WTC11 (cell line): Measurements from ENCODE around the gene KLHDC4. TPM values are rescaled to one million over a fixed set of nuclear protein-coding genes. Genes with fewer than 3 reads are reported as not detected.

ENCODE experiments used
- ATAC-seq: fragments of 200-7000 bp; cut with Tn5 transposase; 2 replicates; pipeline ENCODE4 v1.10.0; 2021; ENCODE audit warnings: mild to moderate bottlenecking, moderate library complexity
- CTCF ChIA-PET: fragments of 300-600 bp; sonication (Branson Sonifier 250); formaldehyde crosslinking; loops from one replicate; lab custom pipeline; 2021; ENCODE audit warnings: antibody characterized with exemption; lab: Charles Lee
- POLR2A ChIA-PET: fragments of 350-600 bp; sonication (Branson Sonifier 250); formaldehyde crosslinking; loops from one replicate; lab custom pipeline; 2021; ENCODE audit warnings: antibody characterized with exemption; lab: Charles Lee
- DNase-seq: peaks from one replicate; pipeline ENCODE4 v3.0.0; 2021; ENCODE audit warnings: low spot score
- H3K27ac Mint-ChIP-seq: 2 replicates; pipeline ENCODE4 v1.8.0; 2021; ENCODE audit warnings: mixed read lengths
- H3K27me3 Mint-ChIP-seq: 2 replicates; pipeline ENCODE4 v1.8.0; 2021; ENCODE audit warnings: low read depth, mild to moderate bottlenecking, moderate library complexity, mixed read lengths
- H3K36me3 Mint-ChIP-seq: 2 replicates; pipeline ENCODE4 v1.8.0; 2021; ENCODE audit warnings: mixed read lengths
- H3K4me1 Mint-ChIP-seq: 2 replicates; pipeline ENCODE4 v1.8.0; 2022; ENCODE audit warnings: mixed read lengths
- H3K4me3 Mint-ChIP-seq: 2 replicates; pipeline ENCODE4 v1.8.0; 2021; ENCODE audit warnings: mild to moderate bottlenecking, moderate library complexity, mixed read lengths
- H3K9me3 Mint-ChIP-seq: 2 replicates; pipeline ENCODE4 v1.8.0; 2021; ENCODE audit warnings: mixed read lengths
- FOXP1 ChIP-seq: sonication (generic); formaldehyde crosslinking; IDR thresholded peaks from 2 replicates; pipeline ENCODE4 v1.8.0; 2022; ENCODE audit warnings: missing genetic modification reagents, mild to moderate bottlenecking, moderate library complexity, borderline replicate concordance
- MXD4 ChIP-seq: fragments of 250-450 bp; sonication (Bioruptor Pico); IDR thresholded peaks from 2 replicates; pipeline ENCODE4 v1.8.0; 2021; ENCODE audit warnings: mild to moderate bottlenecking, moderate library complexity, borderline replicate concordance
- RORB ChIP-seq: fragments of 250-450 bp; sonication (Bioruptor Pico); IDR thresholded peaks from 2 replicates; pipeline ENCODE4 v1.9.0; 2021; ENCODE audit warnings: mild to moderate bottlenecking
- SMAD3 ChIP-seq: sonication (generic); formaldehyde crosslinking; IDR thresholded peaks from 2 replicates; pipeline ENCODE4 v1.8.0; 2022; ENCODE audit warnings: missing genetic modification reagents, mild to moderate bottlenecking, borderline replicate concordance
- SOX15 ChIP-seq: fragments of 250-450 bp; sonication (Bioruptor Pico); IDR thresholded peaks from 2 replicates; pipeline ENCODE4 v1.9.0; 2021; ENCODE audit warnings: mild to moderate bottlenecking
- TCF7 ChIP-seq: sonication (generic); formaldehyde crosslinking; IDR thresholded peaks from 2 replicates; pipeline ENCODE4 v1.8.0; 2022; ENCODE audit warnings: mild to moderate bottlenecking, low read depth, missing genetic modification reagents, moderate library complexity
- TEAD1 ChIP-seq: sonication (generic); formaldehyde crosslinking; IDR thresholded peaks from 2 replicates; pipeline ENCODE4 v1.8.0; 2022; ENCODE audit warnings: mild to moderate bottlenecking, missing genetic modification reagents
- ZNF219 ChIP-seq: sonication (generic); formaldehyde crosslinking; IDR thresholded peaks from 2 replicates; pipeline ENCODE4 v1.8.0; 2023; ENCODE audit warnings: missing genetic modification reagents, mild to moderate bottlenecking, borderline replicate concordance
- ZNF671 ChIP-seq: fragments of 250-450 bp; sonication (Bioruptor Pico); IDR thresholded peaks from 2 replicates; pipeline ENCODE4 v1.8.0; 2021; ENCODE audit warnings: mild to moderate bottlenecking
- total RNA-seq: library from RNA; stranded (reverse); gene quantifications from 3 replicates; pipeline ENCODE4 v1.2.3, GENCODE V29; 2021
- TF ChIP-seq, protein P1 (sequence below): sonication (generic); formaldehyde crosslinking; IDR thresholded peaks from 2 replicates; pipeline ENCODE4 v1.8.1; 2023; ENCODE audit warnings: mild to moderate bottlenecking, missing genetic modification reagents, moderate library complexity
- TF ChIP-seq, protein P2 (sequence below): sonication (generic); formaldehyde crosslinking; IDR thresholded peaks from 2 replicates; pipeline ENCODE4 v1.8.0; 2022; ENCODE audit warnings: mild to moderate bottlenecking, missing genetic modification reagents
- TF ChIP-seq, protein P3 (sequence below): sonication (generic); formaldehyde crosslinking; IDR thresholded peaks from 2 replicates; pipeline ENCODE4 v1.8.1; 2023; ENCODE audit warnings: mild to moderate bottlenecking, missing genetic modification reagents, borderline replicate concordance
- TF ChIP-seq, protein P4 (sequence below): sonication (generic); formaldehyde crosslinking; IDR thresholded peaks from 2 replicates; pipeline ENCODE4 v1.8.1; 2023; ENCODE audit warnings: mild to moderate bottlenecking, moderate library complexity, missing genetic modification reagents
- TF ChIP-seq, protein P5 (sequence below): sonication (generic); formaldehyde crosslinking; IDR thresholded peaks from 2 replicates; pipeline ENCODE4 v1.8.1; 2022; ENCODE audit warnings: low read depth, mild to moderate bottlenecking, moderate library complexity, missing genetic modification reagents, borderline replicate concordance
- TF ChIP-seq, protein P6 (sequence below): fragments of 250-450 bp; sonication (Bioruptor Pico); IDR thresholded peaks from 2 replicates; pipeline ENCODE4 v1.9.0; 2021; ENCODE audit warnings: mild to moderate bottlenecking

KLHDC4 gene
- total RNA-seq, 1 experiment from 2014 or later, result 63.6 TPM

DNA sequence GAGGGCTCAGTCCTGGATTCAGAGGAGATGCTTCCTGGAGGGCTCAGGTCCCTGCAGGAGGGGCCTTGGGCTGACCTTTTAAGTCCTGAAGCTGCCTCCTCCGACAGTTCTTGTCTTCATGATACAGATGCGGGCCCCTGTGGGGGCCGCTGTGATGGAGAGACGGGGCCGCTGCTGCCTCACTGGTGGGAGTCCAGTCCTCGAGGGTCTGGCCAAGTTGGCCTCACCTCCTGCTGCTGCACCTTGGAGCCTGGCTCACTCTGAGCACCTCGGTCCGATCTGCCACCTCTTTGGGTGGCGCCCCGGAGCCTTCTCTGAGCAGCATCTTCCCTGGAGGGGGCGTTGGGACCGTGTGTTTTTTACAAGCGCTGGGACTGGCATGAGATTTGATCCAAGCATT, 79.1 kb downstream of the KLHDC4 start:
- DNase-seq (no peak), ATAC-seq (no peak)
- Mint-ChIP-seq H3K27me3 (no peaks in the 10 kb centered on the region), H3K9me3 (no peaks in the 10 kb centered on the region), H3K36me3 (no peaks in the 10 kb centered on the region; the same call in 1 of the 2 replicates), H3K4me3 (no peak overlapping the region), H3K4me1 (no peaks in the 10 kb centered on the region), H3K27ac (no peak overlapping the region)
- TF ChIP-seq, protein P1, sequence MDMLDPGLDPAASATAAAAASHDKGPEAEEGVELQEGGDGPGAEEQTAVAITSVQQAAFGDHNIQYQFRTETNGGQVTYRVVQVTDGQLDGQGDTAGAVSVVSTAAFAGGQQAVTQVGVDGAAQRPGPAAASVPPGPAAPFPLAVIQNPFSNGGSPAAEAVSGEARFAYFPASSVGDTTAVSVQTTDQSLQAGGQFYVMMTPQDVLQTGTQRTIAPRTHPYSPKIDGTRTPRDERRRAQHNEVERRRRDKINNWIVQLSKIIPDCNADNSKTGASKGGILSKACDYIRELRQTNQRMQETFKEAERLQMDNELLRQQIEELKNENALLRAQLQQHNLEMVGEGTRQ (CRISPR knock-in tag), result no peak
- TF ChIP-seq MXD4, result no peak
- TF ChIP-seq SOX15 (CRISPR knock-in tag), result no peak
- no peak for TF ChIP-seq RORB (CRISPR knock-in tag)
- TF ChIP-seq, protein P2, sequence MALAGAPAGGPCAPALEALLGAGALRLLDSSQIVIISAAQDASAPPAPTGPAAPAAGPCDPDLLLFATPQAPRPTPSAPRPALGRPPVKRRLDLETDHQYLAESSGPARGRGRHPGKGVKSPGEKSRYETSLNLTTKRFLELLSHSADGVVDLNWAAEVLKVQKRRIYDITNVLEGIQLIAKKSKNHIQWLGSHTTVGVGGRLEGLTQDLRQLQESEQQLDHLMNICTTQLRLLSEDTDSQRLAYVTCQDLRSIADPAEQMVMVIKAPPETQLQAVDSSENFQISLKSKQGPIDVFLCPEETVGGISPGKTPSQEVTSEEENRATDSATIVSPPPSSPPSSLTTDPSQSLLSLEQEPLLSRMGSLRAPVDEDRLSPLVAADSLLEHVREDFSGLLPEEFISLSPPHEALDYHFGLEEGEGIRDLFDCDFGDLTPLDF (CRISPR knock-in tag), result no peak
- no peak for TF ChIP-seq TEAD1 (CRISPR knock-in tag)
- TF ChIP-seq, protein P3, sequence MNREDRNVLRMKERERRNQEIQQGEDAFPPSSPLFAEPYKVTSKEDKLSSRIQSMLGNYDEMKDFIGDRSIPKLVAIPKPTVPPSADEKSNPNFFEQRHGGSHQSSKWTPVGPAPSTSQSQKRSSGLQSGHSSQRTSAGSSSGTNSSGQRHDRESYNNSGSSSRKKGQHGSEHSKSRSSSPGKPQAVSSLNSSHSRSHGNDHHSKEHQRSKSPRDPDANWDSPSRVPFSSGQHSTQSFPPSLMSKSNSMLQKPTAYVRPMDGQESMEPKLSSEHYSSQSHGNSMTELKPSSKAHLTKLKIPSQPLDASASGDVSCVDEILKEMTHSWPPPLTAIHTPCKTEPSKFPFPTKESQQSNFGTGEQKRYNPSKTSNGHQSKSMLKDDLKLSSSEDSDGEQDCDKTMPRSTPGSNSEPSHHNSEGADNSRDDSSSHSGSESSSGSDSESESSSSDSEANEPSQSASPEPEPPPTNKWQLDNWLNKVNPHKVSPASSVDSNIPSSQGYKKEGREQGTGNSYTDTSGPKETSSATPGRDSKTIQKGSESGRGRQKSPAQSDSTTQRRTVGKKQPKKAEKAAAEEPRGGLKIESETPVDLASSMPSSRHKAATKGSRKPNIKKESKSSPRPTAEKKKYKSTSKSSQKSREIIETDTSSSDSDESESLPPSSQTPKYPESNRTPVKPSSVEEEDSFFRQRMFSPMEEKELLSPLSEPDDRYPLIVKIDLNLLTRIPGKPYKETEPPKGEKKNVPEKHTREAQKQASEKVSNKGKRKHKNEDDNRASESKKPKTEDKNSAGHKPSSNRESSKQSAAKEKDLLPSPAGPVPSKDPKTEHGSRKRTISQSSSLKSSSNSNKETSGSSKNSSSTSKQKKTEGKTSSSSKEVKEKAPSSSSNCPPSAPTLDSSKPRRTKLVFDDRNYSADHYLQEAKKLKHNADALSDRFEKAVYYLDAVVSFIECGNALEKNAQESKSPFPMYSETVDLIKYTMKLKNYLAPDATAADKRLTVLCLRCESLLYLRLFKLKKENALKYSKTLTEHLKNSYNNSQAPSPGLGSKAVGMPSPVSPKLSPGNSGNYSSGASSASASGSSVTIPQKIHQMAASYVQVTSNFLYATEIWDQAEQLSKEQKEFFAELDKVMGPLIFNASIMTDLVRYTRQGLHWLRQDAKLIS (CRISPR knock-in tag), result no peak
- no peak for TF ChIP-seq ZNF219 (CRISPR knock-in tag)
- TF ChIP-seq FOXP1 (CRISPR knock-in tag), result no peak
- TF ChIP-seq TCF7 (CRISPR knock-in tag), result no peak
- TF ChIP-seq, protein P4, sequence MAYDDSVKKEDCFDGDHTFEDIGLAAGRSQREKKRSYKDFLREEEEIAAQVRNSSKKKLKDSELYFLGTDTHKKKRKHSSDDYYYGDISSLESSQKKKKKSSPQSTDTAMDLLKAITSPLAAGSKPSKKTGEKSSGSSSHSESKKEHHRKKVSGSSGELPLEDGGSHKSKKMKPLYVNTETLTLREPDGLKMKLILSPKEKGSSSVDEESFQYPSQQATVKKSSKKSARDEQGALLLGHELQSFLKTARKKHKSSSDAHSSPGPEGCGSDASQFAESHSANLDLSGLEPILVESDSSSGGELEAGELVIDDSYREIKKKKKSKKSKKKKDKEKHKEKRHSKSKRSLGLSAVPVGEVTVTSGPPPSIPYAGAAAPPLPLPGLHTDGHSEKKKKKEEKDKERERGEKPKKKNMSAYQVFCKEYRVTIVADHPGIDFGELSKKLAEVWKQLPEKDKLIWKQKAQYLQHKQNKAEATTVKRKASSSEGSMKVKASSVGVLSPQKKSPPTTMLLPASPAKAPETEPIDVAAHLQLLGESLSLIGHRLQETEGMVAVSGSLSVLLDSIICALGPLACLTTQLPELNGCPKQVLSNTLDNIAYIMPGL, result no peak
- TF ChIP-seq, protein P5, sequence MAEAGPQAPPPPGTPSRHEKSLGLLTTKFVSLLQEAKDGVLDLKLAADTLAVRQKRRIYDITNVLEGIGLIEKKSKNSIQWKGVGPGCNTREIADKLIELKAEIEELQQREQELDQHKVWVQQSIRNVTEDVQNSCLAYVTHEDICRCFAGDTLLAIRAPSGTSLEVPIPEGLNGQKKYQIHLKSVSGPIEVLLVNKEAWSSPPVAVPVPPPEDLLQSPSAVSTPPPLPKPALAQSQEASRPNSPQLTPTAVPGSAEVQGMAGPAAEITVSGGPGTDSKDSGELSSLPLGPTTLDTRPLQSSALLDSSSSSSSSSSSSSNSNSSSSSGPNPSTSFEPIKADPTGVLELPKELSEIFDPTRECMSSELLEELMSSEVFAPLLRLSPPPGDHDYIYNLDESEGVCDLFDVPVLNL (CRISPR knock-in tag), result no peak
- TF ChIP-seq, protein P6, sequence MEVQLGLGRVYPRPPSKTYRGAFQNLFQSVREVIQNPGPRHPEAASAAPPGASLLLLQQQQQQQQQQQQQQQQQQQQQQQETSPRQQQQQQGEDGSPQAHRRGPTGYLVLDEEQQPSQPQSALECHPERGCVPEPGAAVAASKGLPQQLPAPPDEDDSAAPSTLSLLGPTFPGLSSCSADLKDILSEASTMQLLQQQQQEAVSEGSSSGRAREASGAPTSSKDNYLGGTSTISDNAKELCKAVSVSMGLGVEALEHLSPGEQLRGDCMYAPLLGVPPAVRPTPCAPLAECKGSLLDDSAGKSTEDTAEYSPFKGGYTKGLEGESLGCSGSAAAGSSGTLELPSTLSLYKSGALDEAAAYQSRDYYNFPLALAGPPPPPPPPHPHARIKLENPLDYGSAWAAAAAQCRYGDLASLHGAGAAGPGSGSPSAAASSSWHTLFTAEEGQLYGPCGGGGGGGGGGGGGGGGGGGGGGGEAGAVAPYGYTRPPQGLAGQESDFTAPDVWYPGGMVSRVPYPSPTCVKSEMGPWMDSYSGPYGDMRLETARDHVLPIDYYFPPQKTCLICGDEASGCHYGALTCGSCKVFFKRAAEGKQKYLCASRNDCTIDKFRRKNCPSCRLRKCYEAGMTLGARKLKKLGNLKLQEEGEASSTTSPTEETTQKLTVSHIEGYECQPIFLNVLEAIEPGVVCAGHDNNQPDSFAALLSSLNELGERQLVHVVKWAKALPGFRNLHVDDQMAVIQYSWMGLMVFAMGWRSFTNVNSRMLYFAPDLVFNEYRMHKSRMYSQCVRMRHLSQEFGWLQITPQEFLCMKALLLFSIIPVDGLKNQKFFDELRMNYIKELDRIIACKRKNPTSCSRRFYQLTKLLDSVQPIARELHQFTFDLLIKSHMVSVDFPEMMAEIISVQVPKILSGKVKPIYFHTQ (CRISPR knock-in tag), result no peak
- TF ChIP-seq ZNF671, result no peak
- no peak for TF ChIP-seq SMAD3 (CRISPR knock-in tag)
- CTCF ChIA-PET, result no interaction called here
- POLR2A ChIA-PET, result no interaction called here
